Measurements from ENCODE around the gene PZP. TPM values are rescaled to one million over a fixed set of nuclear protein-coding genes. Genes with fewer than 3 reads are reported as not detected.

PZP gene
- total and polyA plus RNA-seq, 10 of the 15 experiments (the other 5 are each of a cell fraction or from before 2014, with no cell fraction given): not detected

DNA sequence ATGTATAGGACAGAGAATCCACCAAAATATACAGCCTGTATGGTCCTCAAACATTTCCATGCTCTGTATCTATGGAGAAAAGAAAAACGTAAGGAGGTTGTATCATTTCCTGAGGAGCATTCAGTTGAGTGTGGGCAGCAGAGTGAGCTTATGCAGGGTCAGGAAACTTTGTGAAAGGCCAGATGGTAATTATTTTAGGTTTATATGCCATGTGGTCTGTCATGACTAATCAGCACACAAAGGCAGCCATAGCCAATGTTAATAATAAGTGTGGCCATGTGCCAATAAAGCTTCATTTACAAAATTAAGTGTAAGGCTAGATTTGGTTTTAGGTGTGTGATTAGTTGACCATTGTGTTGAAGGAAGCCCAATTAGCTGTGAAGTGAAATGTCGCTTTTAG is 59.3 kb downstream of the PZP start:
- POLR2A ChIA-PET: no interaction called here
- Histone ChIP-seq H3K9me3 (replicated peaks; ENCODE audit: control insufficient read depth, insufficient read depth, low read length) (peaks cover 3% of the 10 kb centered on the region; the same call in 2 of the 3 replicates), H3K27ac (ENCODE audit: control insufficient read depth, insufficient read depth) (no peak overlapping the region), H3K27me3 (replicated peaks in 1 of 2; ENCODE audit: control insufficient read depth in 2 of 2, insufficient read depth in 2 of 2, low read length in 1 of 2) (no peaks in the 10 kb centered on the region), H3K36me3 (ENCODE audit: control insufficient read depth in 2 of 2, insufficient read depth in 2 of 2, low read length in 1 of 2) (no peaks in the 10 kb centered on the region), H3K9ac (ENCODE audit: control insufficient read depth, insufficient read depth, low read length) (no peak overlapping the region), H3K4me2 (ENCODE audit: control insufficient read depth, insufficient read depth) (no peak overlapping the region), H2AFZ (ENCODE audit: control insufficient read depth, low read depth, low read length) (no peak overlapping the region), H3K79me2 (ENCODE audit: control insufficient read depth, insufficient read depth, low read length) (no peaks in the 10 kb centered on the region), H3K4me3 (no peak overlapping the region), H4K20me1 (ENCODE audit: control insufficient read depth, insufficient read depth) (no peaks in the 10 kb centered on the region), H3K4me1 (ENCODE audit: control insufficient read depth, insufficient read depth, low read length) (peaks cover 8% of the 10 kb centered on the region; the same call in 1 of the 2 replicates)
- ATAC-seq: no peak
- no peak for FAIRE-seq
- CTCF ChIA-PET: interaction anchor here (0.9 to 1.2 kb wide), 2 partner anchors 59 to 258 kb away, joined by 3 read pairs; partner anchors contain the start of gene PZP
- 46% methylated on average over 2 of the region's 2 CpGs for WGBS (ENCODE audit: insufficient coverage, insufficient replicate concordance, low lambda C conversion rate, missing lambda C conversion rate)
- in situ Hi-C loops (cut with MboI): no loop called here
- RAD21 ChIA-PET (ENCODE audit: unreplicated experiment): no interaction called here
- no peak for DNase-seq (ENCODE audit: low read depth, low spot score)
- TF ChIP-seq NR2F1 (conservative IDR thresholded peaks at IDR 0.05) (no peak), MTA3 (IDR thresholded peaks at IDR 0.05; ENCODE audit: borderline replicate concordance, low read length) (no peak), GATAD2B (conservative IDR thresholded peaks at IDR 0.05; ENCODE audit: low read depth) (no peak), TCF7 (IDR thresholded peaks at IDR 0.05; ENCODE audit: borderline replicate concordance) (no peak), MEF2B (IDR thresholded peaks at IDR 0.05; ENCODE audit: partially characterized antibody, poor library complexity, severe bottlenecking) (no peak), SUZ12 (IDR thresholded peaks at IDR 0.05; ENCODE audit: unreplicated experiment) (no peak), ETV6 (conservative IDR thresholded peaks at IDR 0.05 in 1 of 2, IDR thresholded peaks at IDR 0.05 in 1 of 2; ENCODE audit: borderline replicate concordance in 1 of 2, low read depth in 1 of 2) (no peak), RELA (IDR thresholded peaks at IDR 0.05; ENCODE audit: borderline replicate concordance, partially characterized antibody) (no peak), ZNF274 (IDR thresholded peaks at IDR 0.05; ENCODE audit: insufficient read depth, insufficient read length) (no peak), EED (IDR thresholded peaks at IDR 0.05; ENCODE audit: low read depth) (no peak), TAF1 (IDR thresholded peaks at IDR 0.05; ENCODE audit: borderline replicate concordance, low read depth, low read length) (no peak), IKZF1 (conservative IDR thresholded peaks at IDR 0.05) (no peak), STAT1 (conservative IDR thresholded peaks at IDR 0.05) (no peak), NRF1 (conservative IDR thresholded peaks at IDR 0.05; ENCODE audit: low read depth, low read length) (no peak), CEBPB (IDR thresholded peaks at IDR 0.05; ENCODE audit: borderline replicate concordance in 1 of 2, low read depth in 2 of 2, low read length in 2 of 2) (no peak), ZNF24 (IDR thresholded peaks at IDR 0.05) (no peak), GABPA (IDR thresholded peaks at IDR 0.05; ENCODE audit: low read depth) (no peak)
- TF ChIP-seq, protein P1, sequence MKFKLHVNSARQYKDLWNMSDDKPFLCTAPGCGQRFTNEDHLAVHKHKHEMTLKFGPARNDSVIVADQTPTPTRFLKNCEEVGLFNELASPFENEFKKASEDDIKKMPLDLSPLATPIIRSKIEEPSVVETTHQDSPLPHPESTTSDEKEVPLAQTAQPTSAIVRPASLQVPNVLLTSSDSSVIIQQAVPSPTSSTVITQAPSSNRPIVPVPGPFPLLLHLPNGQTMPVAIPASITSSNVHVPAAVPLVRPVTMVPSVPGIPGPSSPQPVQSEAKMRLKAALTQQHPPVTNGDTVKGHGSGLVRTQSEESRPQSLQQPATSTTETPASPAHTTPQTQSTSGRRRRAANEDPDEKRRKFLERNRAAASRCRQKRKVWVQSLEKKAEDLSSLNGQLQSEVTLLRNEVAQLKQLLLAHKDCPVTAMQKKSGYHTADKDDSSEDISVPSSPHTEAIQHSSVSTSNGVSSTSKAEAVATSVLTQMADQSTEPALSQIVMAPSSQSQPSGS (IDR thresholded peaks at IDR 0.05; ENCODE audit: low read length): no peak
- SMC1A ChIA-PET (ENCODE audit: uncharacterized antibody, unreplicated experiment): no interaction called here
- intact Hi-C loops (cut with micrococcal nuclease; ENCODE audit: unreplicated experiment): no loop called here
- BruUV-seq (replicated peaks): no TSS peak
